Measurements from ENCODE around the gene CHRNB1. TPM values are rescaled to one million over a fixed set of nuclear protein-coding genes. Genes with fewer than 3 reads are reported as not detected.

The CHRNB1 gene
- total RNA-seq, 4 donors from 2014 or later, result 82.3 to 202 (median 101) TPM

- DNase-seq (no peak), ATAC-seq (no peak)
- intact Hi-C loops (cut with DNase I; ENCODE audit: low total_unique reads) (loop anchor here (2.0 kb wide), 2 partner anchors 33 to 117 kb away; partner anchors contain the start of gene SENP3), in situ Hi-C loops (cut with MboI; ENCODE audit: low sequenced_read_pairs in 4 of 4) (loop anchor here in 2 of 4 donors (5.0 to 25.0 kb wide), 2 partner anchors 34 to 119 kb away; partner anchors contain the start of genes SENP3 (in 1 of the 2), TNFSF13 (in 1 of the 2) and ZBTB4 (in 1 of the 2))
- peak overlapping the region in 1 of 4 donors; percentile 69 for H3K4me3 ChIP-seq
- TF ChIP-seq POLR2A (IDR thresholded peaks at IDR 0.05), result no peak
- TF ChIP-seq CTCF (IDR thresholded peaks at IDR 0.05 in 4 of 5, conservative IDR thresholded peaks at IDR 0.05 in 1 of 5), result no peak
- no peaks in the 10 kb centered on the region for H3K9me3 ChIP-seq
- peak overlapping the region; percentile 94 to 100 (median 98) for H3K27ac ChIP-seq
- peaks cover 0 to 13% of the 10 kb centered on the region in 2 donors for H3K36me3 ChIP-seq
- H3K4me1 ChIP-seq, result peaks cover 28 to 53% of the 10 kb centered on the region in 2 donors
- H3K27me3 ChIP-seq, result peaks cover 0 to 4% (median 0%) of the 10 kb centered on the region in 3 donors
These were observed 1.1 kb upstream of the CHRNB1 start for GRCh38 chr17:7443499-7444485.

GRCh38 chr17:7445619-7445968 lies 733 bp downstream of the CHRNB1 start:
- Histone ChIP-seq H3K4me3 (peak overlapping the region; percentile 69 to 87 (median 77)), H3K4me1 (peaks cover 15 to 40% of the 10 kb centered on the region in 2 donors), H3K27ac (peak overlapping the region; percentile 94 to 100 (median 98)), H3K36me3 (peaks cover 0 to 26% of the 10 kb centered on the region in 2 donors), H3K27me3 (no peaks in the 10 kb centered on the region), H3K9me3 (no peaks in the 10 kb centered on the region)
- TF ChIP-seq POLR2A (IDR thresholded peaks at IDR 0.05) (no peak), CTCF (IDR thresholded peaks at IDR 0.05 in 4 of 5, conservative IDR thresholded peaks at IDR 0.05 in 1 of 5) (no peak)
- intact Hi-C loops (cut with DNase I; ENCODE audit: low total_unique reads) (loop anchor here (2.0 kb wide), 2 partner anchors 31 to 115 kb away; partner anchors contain the start of gene SENP3), in situ Hi-C loops (cut with MboI; ENCODE audit: low sequenced_read_pairs in 4 of 4) (loop anchor here in 1 of 4 donors (25.0 kb wide), 1 partner anchor 117 kb away; the partner anchor contains the start of genes SENP3 and TNFSF13)
- ATAC-seq (peak; percentile 23 to 34), DNase-seq (no peak)

- in situ Hi-C loops (cut with MboI; ENCODE audit: low sequenced_read_pairs in 4 of 4) (loop anchor here in 1 of 4 donors (25.0 kb wide), 1 partner anchor 114 kb away; the partner anchor contains the start of genes SENP3 and TNFSF13), intact Hi-C loops (cut with DNase I; ENCODE audit: low total_unique reads) (no loop called here)
- Histone ChIP-seq H3K9me3 (no peaks in the 10 kb centered on the region), H3K4me1 (peaks cover 12 to 27% of the 10 kb centered on the region in 2 donors), H3K27ac (peak overlapping the region in 1 of 4 donors; percentile 14), H3K27me3 (no peaks in the 10 kb centered on the region), H3K4me3 (no peak overlapping the region), H3K36me3 (peaks cover 0 to 41% of the 10 kb centered on the region in 2 donors)
- TF ChIP-seq CTCF (IDR thresholded peaks at IDR 0.05 in 4 of 5, conservative IDR thresholded peaks at IDR 0.05 in 1 of 5) (no peak), POLR2A (IDR thresholded peaks at IDR 0.05) (no peak)
- no peak for DNase-seq
- no peak for ATAC-seq
These were observed 3.6 kb downstream of the CHRNB1 start for GRCh38 chr17:7448461-7448860.

GRCh38 chr17:7459961-7460545 lies 15.2 kb downstream of the CHRNB1 start:
- TF ChIP-seq POLR2A (IDR thresholded peaks at IDR 0.05), result no peak
- TF ChIP-seq CTCF (IDR thresholded peaks at IDR 0.05 in 4 of 5, conservative IDR thresholded peaks at IDR 0.05 in 1 of 5), result no peak

More at GRCh38 chr17:7459961-7460545, 15.2 kb downstream of the CHRNB1 start:
- H3K9me3 ChIP-seq, result no peaks in the 10 kb centered on the region
- H3K4me3 ChIP-seq, result no peak overlapping the region
- DNase-seq, result no peak
- no peak for ATAC-seq
- no peaks in the 10 kb centered on the region for H3K27me3 ChIP-seq
- H3K27ac ChIP-seq, result peak overlapping the region in 3 of 4 donors; percentile 5 to 45 (median 40)
- intact Hi-C loops (cut with DNase I; ENCODE audit: low total_unique reads) (no loop called here), in situ Hi-C loops (cut with MboI; ENCODE audit: low sequenced_read_pairs in 4 of 4) (no loop called here)
- peaks cover 0 to 44% of the 10 kb centered on the region in 2 donors for H3K36me3 ChIP-seq
- peaks cover 9% of the 10 kb centered on the region in 2 donors for H3K4me1 ChIP-seq

Measured in gastrocnemius medialis (tissue), 4 donors.